GM23338 (cell line): ENCODE data around the gene SLAMF9. TPM values are rescaled to one million over a fixed set of nuclear protein-coding genes. Genes with fewer than 3 reads are reported as not detected.

ENCODE experiments used
- ATAC-seq: fragments of 200-7000 bp; cut with Tn5 transposase; 3 replicates; pipeline ENCODE4 v1.9.1; 2020
- DNase-seq: peaks from one replicate; pipeline ENCODE4 v3.0.0-alpha.2; 2015; ENCODE audit warnings: low spot score
- H2AFZ ChIP-seq: fragments of 200-600 bp; sonication (generic); 2 replicates; pipeline ENCODE4 v1.8.0; 2016; ENCODE audit warnings: antibody characterized with exemption, mild to moderate bottlenecking, moderate library complexity
- H3F3A ChIP-seq: fragments of 200-600 bp; sonication (generic); replicated peaks from 2 replicates; pipeline ENCODE4 v1.8.0; 2017; ENCODE audit warnings: antibody characterized with exemption, mixed run types, low read depth
- H3K27ac ChIP-seq: fragments of 200-600 bp; sonication (generic); 2 replicates; pipeline ENCODE4 v1.6.1; 2016; ENCODE audit warnings: low read depth
- H3K27me3 ChIP-seq: fragments of 200-600 bp; sonication (generic); 2 replicates; pipeline ENCODE4 v1.8.0; 2016; ENCODE audit warnings: mild to moderate bottlenecking, mixed run types, moderate library complexity; ENCODE audit not compliant: insufficient read depth
- H3K36me3 ChIP-seq: fragments of 200-600 bp; sonication (generic); 2 replicates; pipeline ENCODE4 v1.8.0; 2016; ENCODE audit warnings: mild to moderate bottlenecking; ENCODE audit not compliant: insufficient read depth
- H3K4me1 ChIP-seq: fragments of 200-600 bp; sonication (generic); 2 replicates; pipeline ENCODE4 v1.8.0; 2016; ENCODE audit warnings: mild to moderate bottlenecking, moderate library complexity; ENCODE audit not compliant: insufficient read depth
- H3K4me2 ChIP-seq: fragments of 200-600 bp; sonication (generic); 2 replicates; pipeline ENCODE4 v1.7.1; 2017; ENCODE audit warnings: mixed run types
- H3K4me3 ChIP-seq: fragments of 200-600 bp; sonication (generic); 2 replicates; pipeline ENCODE4 v1.6.1; 2016; ENCODE audit warnings: mixed run types
- H3K79me2 ChIP-seq: fragments of 200-600 bp; sonication (generic); replicated peaks from 2 replicates; pipeline ENCODE4 v1.8.0; 2017; ENCODE audit warnings: mild to moderate bottlenecking; ENCODE audit not compliant: insufficient read depth
- H3K9me2 ChIP-seq: fragments of 200-600 bp; sonication (generic); 2 replicates; pipeline ENCODE4 v1.8.0; 2017; ENCODE audit not compliant: insufficient read depth
- H4K20me1 ChIP-seq: fragments of 200-600 bp; sonication (generic); replicated peaks from 2 replicates; pipeline ENCODE4 v1.8.0; 2017; ENCODE audit warnings: mild to moderate bottlenecking; ENCODE audit not compliant: insufficient read depth
- H3K27ac Mint-ChIP-seq: 2 replicates; pipeline ENCODE4 v1.8.0; 2020; ENCODE audit warnings: inconsistent platforms, mild to moderate bottlenecking, moderate library complexity, mixed read lengths
- H3K27me3 Mint-ChIP-seq: 3 replicates; pipeline ENCODE4 v1.8.0; 2022; ENCODE audit warnings: low read depth, mild to moderate bottlenecking, moderate library complexity, mixed read lengths, inconsistent platforms; ENCODE audit not compliant: insufficient read depth, poor library complexity
- H3K36me3 Mint-ChIP-seq: 3 replicates; pipeline ENCODE4 v1.8.0; 2021; ENCODE audit warnings: low read depth, mild to moderate bottlenecking, inconsistent platforms, moderate library complexity, mixed read lengths
- H3K4me1 Mint-ChIP-seq: 3 replicates; pipeline ENCODE4 v1.8.0; 2020; ENCODE audit warnings: mild to moderate bottlenecking, inconsistent platforms, mixed read lengths
- H3K4me3 Mint-ChIP-seq: 3 replicates; pipeline ENCODE4 v1.8.0; 2021; ENCODE audit warnings: moderate library complexity, mild to moderate bottlenecking, inconsistent platforms, mixed read lengths
- H3K9me3 Mint-ChIP-seq: 3 replicates; pipeline ENCODE4 v1.8.0; 2020; ENCODE audit warnings: moderate library complexity, mild to moderate bottlenecking, inconsistent platforms, mixed read lengths
- EZH2 ChIP-seq: fragments of 200-600 bp; sonication (generic); IDR thresholded peaks from one replicate; pipeline ENCODE4 v1.8.0; 2017; ENCODE audit warnings: antibody characterized with exemption, mild to moderate bottlenecking, low read depth; ENCODE audit not compliant: unreplicated experiment
- EZH2phosphoT487 ChIP-seq: fragments of 200-600 bp; sonication (generic); IDR thresholded peaks from one replicate; pipeline ENCODE4 v1.8.1; 2018; ENCODE audit warnings: antibody characterized with exemption; ENCODE audit not compliant: unreplicated experiment
- JUNB ChIP-seq: IDR thresholded peaks from one replicate; pipeline ENCODE4 v1.6.1; 2016; ENCODE audit warnings: antibody characterized with exemption; ENCODE audit not compliant: unreplicated experiment
- NANOG ChIP-seq: IDR thresholded peaks from 2 replicates; pipeline ENCODE4 v1.6.1; 2016; ENCODE audit warnings: antibody characterized with exemption, borderline replicate concordance
- POLR2AphosphoS5 ChIP-seq: IDR thresholded peaks from 2 replicates; pipeline ENCODE4 v1.6.1; 2016; ENCODE audit warnings: antibody characterized with exemption, low read depth
- STAT1 ChIP-seq: IDR thresholded peaks from one replicate; pipeline ENCODE4 v1.6.1; 2016; ENCODE audit warnings: antibody characterized with exemption; ENCODE audit not compliant: unreplicated experiment
- ZNF114 ChIP-seq: fragments of 250-450 bp; sonication (Bioruptor Pico); IDR thresholded peaks from 2 replicates; pipeline ENCODE4 v1.5.0; 2020; ENCODE audit warnings: mild to moderate bottlenecking, moderate library complexity
- polyA plus RNA-seq: library from polyadenylated mRNA; unstranded; fragments of >200 nt; fragmentation: Nextera tagmentation; extraction: Ambion mirVana; gene quantifications from 2 replicates; pipeline ENCODE4 v1.2.1, GENCODE V29; 2016
- total RNA-seq: library from RNA; depleted of rRNA; stranded (reverse); fragments of >200 nt; shearing (Covaris generic); gene quantifications from 2 replicates; pipeline ENCODE4 v1.2.3, GENCODE V29; 2014
- TF ChIP-seq, protein P1 (sequence below), 2 experiments: fragments of 200-600 bp in 1 of 2; sonication (generic) in 1 of 2; conservative IDR thresholded peaks; 2 replicates each; pipeline versions ENCODE4 v1.5.1 to v1.6.1; 2016 to 2017; ENCODE audit warnings: antibody characterized with exemption in 2 of 2, low read depth in 2 of 2, mild to moderate bottlenecking in 2 of 2, moderate library complexity in 1 of 2
- TF ChIP-seq, protein P2 (sequence below): IDR thresholded peaks from one replicate; pipeline ENCODE4 v1.6.1; 2018; ENCODE audit warnings: antibody characterized with exemption; ENCODE audit not compliant: unreplicated experiment
- TF ChIP-seq, protein P3 (sequence below): fragments of 250-450 bp; sonication (Bioruptor Pico); IDR thresholded peaks from 2 replicates; pipeline ENCODE4 v1.5.0; 2020; ENCODE audit warnings: mild to moderate bottlenecking, moderate library complexity

Gene SLAMF9
- total and polyA plus RNA-seq, 2 experiments from 2014 or later: not detected

DNA sequence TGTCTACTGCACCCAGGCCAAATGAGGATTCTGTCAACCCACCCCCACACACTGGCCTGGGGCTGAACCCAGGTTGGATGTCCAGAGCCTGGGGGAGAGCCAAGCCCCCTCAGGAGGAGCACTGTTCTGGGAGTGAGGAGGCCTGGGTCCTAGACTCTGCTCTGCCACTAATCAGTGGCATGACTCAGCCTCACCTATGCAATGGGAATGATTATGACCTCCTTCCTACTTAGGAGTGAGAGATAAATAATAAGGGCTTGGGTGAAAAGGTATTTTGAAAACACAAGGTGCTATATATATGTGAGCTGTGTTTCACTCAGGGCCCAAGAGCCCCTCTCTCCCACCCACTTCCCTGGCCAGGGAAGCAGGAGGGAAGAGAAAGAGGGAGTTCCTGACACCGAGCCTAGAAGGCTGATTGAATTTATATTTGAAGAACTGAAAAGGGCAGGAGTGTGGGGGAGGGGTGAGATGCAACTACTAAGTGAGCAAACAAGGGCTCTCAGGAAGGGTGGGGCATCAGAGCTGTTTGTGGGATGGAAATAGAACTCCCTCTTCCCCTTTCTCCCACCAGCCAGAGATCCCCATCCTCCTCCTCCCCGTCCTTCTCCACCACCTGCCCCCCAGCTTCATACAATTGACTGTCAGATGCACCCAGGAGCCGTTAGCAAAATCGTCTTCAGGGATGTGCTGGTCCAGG is 16.8 kb downstream of the SLAMF9 start:
- Histone ChIP-seq H3K36me3 (0 out of 2 replicates have a peak, but pooled peaks cover 12% of the 10 kb centered on the region), H3K4me3 (peak overlapping the region; percentile 34; the same call in 1 of the 2 replicates), H3K27ac (no peak overlapping the region), H3F3A (no peaks in the 10 kb centered on the region), H2AFZ (no peak overlapping the region), H3K9me2 (no peaks in the 10 kb centered on the region), H3K4me2 (peak overlapping the region; percentile 69), H3K79me2 (no peaks in the 10 kb centered on the region), H4K20me1 (peaks cover 4% of the 10 kb centered on the region; the same call in 1 of the 2 replicates), H3K27me3 (no peaks in the 10 kb centered on the region), H3K4me1 (peaks cover 19% of the 10 kb centered on the region)
- Mint-ChIP-seq H3K4me3 (no peak overlapping the region), H3K27me3 (peaks cover 23% of the 10 kb centered on the region), H3K27ac (peak overlapping the region; percentile 65; the same call in 1 of the 2 replicates), H3K4me1 (peaks cover 34% of the 10 kb centered on the region), H3K36me3 (peaks cover 43% of the 10 kb centered on the region), H3K9me3 (no peaks in the 10 kb centered on the region; the same call in 2 of the 3 replicates)
- TF ChIP-seq POLR2AphosphoS5: no peak
- TF ChIP-seq, protein P1, sequence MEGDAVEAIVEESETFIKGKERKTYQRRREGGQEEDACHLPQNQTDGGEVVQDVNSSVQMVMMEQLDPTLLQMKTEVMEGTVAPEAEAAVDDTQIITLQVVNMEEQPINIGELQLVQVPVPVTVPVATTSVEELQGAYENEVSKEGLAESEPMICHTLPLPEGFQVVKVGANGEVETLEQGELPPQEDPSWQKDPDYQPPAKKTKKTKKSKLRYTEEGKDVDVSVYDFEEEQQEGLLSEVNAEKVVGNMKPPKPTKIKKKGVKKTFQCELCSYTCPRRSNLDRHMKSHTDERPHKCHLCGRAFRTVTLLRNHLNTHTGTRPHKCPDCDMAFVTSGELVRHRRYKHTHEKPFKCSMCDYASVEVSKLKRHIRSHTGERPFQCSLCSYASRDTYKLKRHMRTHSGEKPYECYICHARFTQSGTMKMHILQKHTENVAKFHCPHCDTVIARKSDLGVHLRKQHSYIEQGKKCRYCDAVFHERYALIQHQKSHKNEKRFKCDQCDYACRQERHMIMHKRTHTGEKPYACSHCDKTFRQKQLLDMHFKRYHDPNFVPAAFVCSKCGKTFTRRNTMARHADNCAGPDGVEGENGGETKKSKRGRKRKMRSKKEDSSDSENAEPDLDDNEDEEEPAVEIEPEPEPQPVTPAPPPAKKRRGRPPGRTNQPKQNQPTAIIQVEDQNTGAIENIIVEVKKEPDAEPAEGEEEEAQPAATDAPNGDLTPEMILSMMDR (conservative IDR thresholded peaks at IDR 0.05; ENCODE audit: low read depth in 2 of 2): no peak
- TF ChIP-seq, protein P2, sequence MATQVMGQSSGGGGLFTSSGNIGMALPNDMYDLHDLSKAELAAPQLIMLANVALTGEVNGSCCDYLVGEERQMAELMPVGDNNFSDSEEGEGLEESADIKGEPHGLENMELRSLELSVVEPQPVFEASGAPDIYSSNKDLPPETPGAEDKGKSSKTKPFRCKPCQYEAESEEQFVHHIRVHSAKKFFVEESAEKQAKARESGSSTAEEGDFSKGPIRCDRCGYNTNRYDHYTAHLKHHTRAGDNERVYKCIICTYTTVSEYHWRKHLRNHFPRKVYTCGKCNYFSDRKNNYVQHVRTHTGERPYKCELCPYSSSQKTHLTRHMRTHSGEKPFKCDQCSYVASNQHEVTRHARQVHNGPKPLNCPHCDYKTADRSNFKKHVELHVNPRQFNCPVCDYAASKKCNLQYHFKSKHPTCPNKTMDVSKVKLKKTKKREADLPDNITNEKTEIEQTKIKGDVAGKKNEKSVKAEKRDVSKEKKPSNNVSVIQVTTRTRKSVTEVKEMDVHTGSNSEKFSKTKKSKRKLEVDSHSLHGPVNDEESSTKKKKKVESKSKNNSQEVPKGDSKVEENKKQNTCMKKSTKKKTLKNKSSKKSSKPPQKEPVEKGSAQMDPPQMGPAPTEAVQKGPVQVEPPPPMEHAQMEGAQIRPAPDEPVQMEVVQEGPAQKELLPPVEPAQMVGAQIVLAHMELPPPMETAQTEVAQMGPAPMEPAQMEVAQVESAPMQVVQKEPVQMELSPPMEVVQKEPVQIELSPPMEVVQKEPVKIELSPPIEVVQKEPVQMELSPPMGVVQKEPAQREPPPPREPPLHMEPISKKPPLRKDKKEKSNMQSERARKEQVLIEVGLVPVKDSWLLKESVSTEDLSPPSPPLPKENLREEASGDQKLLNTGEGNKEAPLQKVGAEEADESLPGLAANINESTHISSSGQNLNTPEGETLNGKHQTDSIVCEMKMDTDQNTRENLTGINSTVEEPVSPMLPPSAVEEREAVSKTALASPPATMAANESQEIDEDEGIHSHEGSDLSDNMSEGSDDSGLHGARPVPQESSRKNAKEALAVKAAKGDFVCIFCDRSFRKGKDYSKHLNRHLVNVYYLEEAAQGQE: no peak
- TF ChIP-seq, protein P3, sequence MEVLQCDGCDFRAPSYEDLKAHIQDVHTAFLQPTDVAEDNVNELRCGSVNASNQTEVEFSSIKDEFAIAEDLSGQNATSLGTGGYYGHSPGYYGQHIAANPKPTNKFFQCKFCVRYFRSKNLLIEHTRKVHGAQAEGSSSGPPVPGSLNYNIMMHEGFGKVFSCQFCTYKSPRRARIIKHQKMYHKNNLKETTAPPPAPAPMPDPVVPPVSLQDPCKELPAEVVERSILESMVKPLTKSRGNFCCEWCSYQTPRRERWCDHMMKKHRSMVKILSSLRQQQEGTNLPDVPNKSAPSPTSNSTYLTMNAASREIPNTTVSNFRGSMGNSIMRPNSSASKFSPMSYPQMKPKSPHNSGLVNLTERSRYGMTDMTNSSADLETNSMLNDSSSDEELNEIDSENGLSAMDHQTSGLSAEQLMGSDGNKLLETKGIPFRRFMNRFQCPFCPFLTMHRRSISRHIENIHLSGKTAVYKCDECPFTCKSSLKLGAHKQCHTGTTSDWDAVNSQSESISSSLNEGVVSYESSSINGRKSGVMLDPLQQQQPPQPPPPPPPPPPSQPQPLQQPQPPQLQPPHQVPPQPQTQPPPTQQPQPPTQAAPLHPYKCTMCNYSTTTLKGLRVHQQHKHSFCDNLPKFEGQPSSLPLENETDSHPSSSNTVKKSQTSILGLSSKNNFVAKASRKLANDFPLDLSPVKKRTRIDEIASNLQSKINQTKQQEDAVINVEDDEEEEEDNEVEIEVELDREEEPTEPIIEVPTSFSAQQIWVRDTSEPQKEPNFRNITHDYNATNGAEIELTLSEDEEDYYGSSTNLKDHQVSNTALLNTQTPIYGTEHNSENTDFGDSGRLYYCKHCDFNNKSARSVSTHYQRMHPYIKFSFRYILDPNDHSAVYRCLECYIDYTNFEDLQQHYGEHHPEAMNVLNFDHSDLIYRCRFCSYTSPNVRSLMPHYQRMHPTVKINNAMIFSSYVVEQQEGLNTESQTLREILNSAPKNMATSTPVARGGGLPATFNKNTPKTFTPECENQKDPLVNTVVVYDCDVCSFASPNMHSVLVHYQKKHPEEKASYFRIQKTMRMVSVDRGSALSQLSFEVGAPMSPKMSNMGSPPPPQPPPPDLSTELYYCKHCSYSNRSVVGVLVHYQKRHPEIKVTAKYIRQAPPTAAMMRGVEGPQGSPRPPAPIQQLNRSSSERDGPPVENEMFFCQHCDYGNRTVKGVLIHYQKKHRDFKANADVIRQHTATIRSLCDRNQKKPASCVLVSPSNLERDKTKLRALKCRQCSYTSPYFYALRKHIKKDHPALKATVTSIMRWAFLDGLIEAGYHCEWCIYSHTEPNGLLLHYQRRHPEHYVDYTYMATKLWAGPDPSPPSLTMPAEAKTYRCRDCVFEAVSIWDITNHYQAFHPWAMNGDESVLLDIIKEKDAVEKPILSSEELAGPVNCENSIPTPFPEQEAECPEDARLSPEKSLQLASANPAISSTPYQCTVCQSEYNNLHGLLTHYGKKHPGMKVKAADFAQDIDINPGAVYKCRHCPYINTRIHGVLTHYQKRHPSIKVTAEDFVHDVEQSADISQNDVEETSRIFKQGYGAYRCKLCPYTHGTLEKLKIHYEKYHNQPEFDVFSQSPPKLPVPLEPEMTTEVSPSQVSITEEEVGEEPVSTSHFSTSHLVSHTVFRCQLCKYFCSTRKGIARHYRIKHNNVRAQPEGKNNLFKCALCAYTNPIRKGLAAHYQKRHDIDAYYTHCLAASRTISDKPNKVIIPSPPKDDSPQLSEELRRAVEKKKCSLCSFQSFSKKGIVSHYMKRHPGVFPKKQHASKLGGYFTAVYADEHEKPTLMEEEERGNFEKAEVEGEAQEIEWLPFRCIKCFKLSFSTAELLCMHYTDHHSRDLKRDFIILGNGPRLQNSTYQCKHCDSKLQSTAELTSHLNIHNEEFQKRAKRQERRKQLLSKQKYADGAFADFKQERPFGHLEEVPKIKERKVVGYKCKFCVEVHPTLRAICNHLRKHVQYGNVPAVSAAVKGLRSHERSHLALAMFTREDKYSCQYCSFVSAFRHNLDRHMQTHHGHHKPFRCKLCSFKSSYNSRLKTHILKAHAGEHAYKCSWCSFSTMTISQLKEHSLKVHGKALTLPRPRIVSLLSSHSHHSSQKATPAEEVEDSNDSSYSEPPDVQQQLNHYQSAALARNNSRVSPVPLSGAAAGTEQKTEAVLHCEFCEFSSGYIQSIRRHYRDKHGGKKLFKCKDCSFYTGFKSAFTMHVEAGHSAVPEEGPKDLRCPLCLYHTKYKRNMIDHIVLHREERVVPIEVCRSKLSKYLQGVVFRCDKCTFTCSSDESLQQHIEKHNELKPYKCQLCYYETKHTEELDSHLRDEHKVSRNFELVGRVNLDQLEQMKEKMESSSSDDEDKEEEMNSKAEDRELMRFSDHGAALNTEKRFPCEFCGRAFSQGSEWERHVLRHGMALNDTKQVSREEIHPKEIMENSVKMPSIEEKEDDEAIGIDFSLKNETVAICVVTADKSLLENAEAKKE (CRISPR knock-in tag): no peak
- TF ChIP-seq EZH2: no peak
- TF ChIP-seq STAT1: no peak
- TF ChIP-seq JUNB: no peak
- TF ChIP-seq NANOG: no peak
- TF ChIP-seq EZH2phosphoT487: no peak
- no peak for TF ChIP-seq ZNF114 (CRISPR knock-in tag)
- peak; percentile 75 for DNase-seq
- peak; percentile 16 for ATAC-seq
